NCI-H748 treated with DMSO at 0.1 percent for 48 hours (cell line): Measurements from ENCODE around the gene LILRA6.
"Not testable (repeated sequence)": the region's sequence is repeated elsewhere in the genome, so short reads cannot be mapped to it uniquely, and the experiment has no call there.

Experiments used
- DNase-seq: peaks from one replicate; lab custom pipeline; 2025; lab: John Stamatoyannopoulos, UW

Gene LILRA6

GRCh38 chr19:54262470-54262869, 19.9 kb upstream of the LILRA6 start:
- no peak for DNase-seq

- no peak for DNase-seq
Measured at GRCh38 chr19:54262066-54262465, 19.5 kb upstream of the LILRA6 start.

- no peak for DNase-seq
Measured at GRCh38 chr19:54257116-54257480, 14.5 kb upstream of the LILRA6 start, which contains the start of gene LILRB5. Gene LILRB5 (minus strand): TSS chr19:54257273. CDS start chr19:54257193, 80 bp downstream.

GRCh38 chr19:54256250-54257115, 13.9 kb upstream of the LILRA6 start:
- no peak for DNase-seq

GRCh38 chr19:54255105-54255775, 12.7 kb upstream of the LILRA6 start:
- no peak for DNase-seq

- DNase-seq, result no peak
Measured at GRCh38 chr19:54254195-54254906, 11.8 kb upstream of the LILRA6 start.

- no peak for DNase-seq
Measured at GRCh38 chr19:54253331-54254194, 11.0 kb upstream of the LILRA6 start.

- DNase-seq, result no peak
Measured at GRCh38 chr19:54252845-54253244, 10.3 kb upstream of the LILRA6 start.

GRCh38 chr19:54252243-54252642, 9.7 kb upstream of the LILRA6 start:
- no peak for DNase-seq

GRCh38 chr19:54248016-54248601, 5.5 kb upstream of the LILRA6 start:
- DNase-seq, result no peak

- DNase-seq, result no peak
Measured at GRCh38 chr19:54247106-54247930, 4.7 kb upstream of the LILRA6 start.

- no peak for DNase-seq
Measured at GRCh38 chr19:54245936-54246335, 3.3 kb upstream of the LILRA6 start.

- DNase-seq, result not testable (repeated sequence)
Measured at GRCh38 chr19:54243809-54244208, 1.2 kb upstream of the LILRA6 start.

GRCh38 chr19:54242234-54242633, 356 bp downstream of the LILRA6 start:
- not testable (repeated sequence) for DNase-seq

GRCh38 chr19:54240372-54241336, 1.9 kb downstream of the LILRA6 start:
- not testable (repeated sequence) for DNase-seq

- DNase-seq, result not testable (repeated sequence)
Measured at GRCh38 chr19:54239491-54240371, 2.9 kb downstream of the LILRA6 start.

GRCh38 chr19:54233941-54234340, 8.6 kb downstream of the LILRA6 start:
- DNase-seq, result no peak
